MM.1S (cell line): ENCODE results near the gene SORT1.

Experiments used
- DNase-seq: peaks from one replicate; pipeline ENCODE4 v3.0.0-alpha.2; 2015
- H2AFZ ChIP-seq: fragments of 300-600 bp; sonication (generic); 2 replicates; pipeline ENCODE4 v1.6.0; 2016; ENCODE audit warnings: antibody characterized with exemption, low read length
- H3F3A ChIP-seq: fragments of 300-600 bp; sonication (generic); 2 replicates; pipeline ENCODE4 v1.6.1; 2016; ENCODE audit warnings: mild to moderate bottlenecking, antibody characterized with exemption, low read length, moderate library complexity, mixed read lengths; ENCODE audit not compliant: insufficient read depth
- H3K27ac ChIP-seq: fragments of 300-600 bp; sonication (generic); 2 replicates; pipeline ENCODE4 v1.5.1; 2016; ENCODE audit warnings: mild to moderate bottlenecking, low read length
- H3K27me3 ChIP-seq: fragments of 300-600 bp; sonication (generic); replicated peaks from 2 replicates; pipeline ENCODE4 v1.6.0; 2016; ENCODE audit warnings: low read length; ENCODE audit not compliant: insufficient read depth
- H3K36me3 ChIP-seq: fragments of 300-600 bp; sonication (generic); replicated peaks from 2 replicates; pipeline ENCODE4 v1.6.1; 2016; ENCODE audit warnings: mild to moderate bottlenecking, low read length, mixed read lengths; ENCODE audit not compliant: insufficient read depth
- H3K4me1 ChIP-seq: fragments of 300-600 bp; sonication (generic); 2 replicates; pipeline ENCODE4 v1.6.1; 2016; ENCODE audit warnings: low read length, mixed read lengths
- H3K4me2 ChIP-seq: fragments of 300-600 bp; sonication (generic); 2 replicates; pipeline ENCODE4 v1.6.0; 2016; ENCODE audit warnings: low read depth, low read length
- H3K4me3 ChIP-seq: fragments of 300-600 bp; sonication (generic); 2 replicates; pipeline ENCODE4 v1.5.1; 2016; ENCODE audit warnings: low read length, mixed read lengths
- H3K79me2 ChIP-seq: fragments of 300-600 bp; sonication (generic); 2 replicates; pipeline ENCODE4 v1.6.1; 2016; ENCODE audit warnings: mixed run types, low read length, mixed read lengths
- H3K9ac ChIP-seq: fragments of 300-600 bp; sonication (generic); 2 replicates; pipeline ENCODE4 v1.6.1; 2016; ENCODE audit warnings: low read length, mixed read lengths
- H3K9me2 ChIP-seq: fragments of 300-600 bp; sonication (generic); replicated peaks from 2 replicates; pipeline ENCODE4 v1.6.1; 2016; ENCODE audit warnings: mild to moderate bottlenecking, low read length, mixed read lengths; ENCODE audit not compliant: insufficient read depth
- H3K9me3 ChIP-seq: fragments of 300-600 bp; sonication (generic); replicated peaks from 2 replicates; pipeline ENCODE4 v1.6.1; 2016; ENCODE audit warnings: mild to moderate bottlenecking, low read length, mixed read lengths; ENCODE audit not compliant: insufficient read depth
- H4K20me1 ChIP-seq: fragments of 300-600 bp; sonication (generic); 2 replicates; pipeline ENCODE4 v1.6.1; 2016; ENCODE audit warnings: mild to moderate bottlenecking, low read length, moderate library complexity, mixed read lengths; ENCODE audit not compliant: insufficient read depth
- EZH2 ChIP-seq: fragments of 300-600 bp; sonication (generic); optimal IDR thresholded peaks from 2 replicates; pipeline ENCODE3; 2017; ENCODE audit warnings: low read depth, mild to moderate bottlenecking, antibody characterized with exemption, low read length, mixed read lengths
- EZH2phosphoT487 ChIP-seq: fragments of 300-600 bp; sonication (generic); IDR thresholded peaks from 2 replicates; pipeline ENCODE4 v1.6.1; 2018; ENCODE audit warnings: antibody characterized with exemption, low read length
- TF ChIP-seq, protein P1 (sequence below): fragments of 300-600 bp; sonication (generic); IDR thresholded peaks from 2 replicates; pipeline ENCODE4 v1.5.1; 2016; ENCODE audit warnings: antibody characterized with exemption, low read length, mixed read lengths

Gene SORT1

DNA sequence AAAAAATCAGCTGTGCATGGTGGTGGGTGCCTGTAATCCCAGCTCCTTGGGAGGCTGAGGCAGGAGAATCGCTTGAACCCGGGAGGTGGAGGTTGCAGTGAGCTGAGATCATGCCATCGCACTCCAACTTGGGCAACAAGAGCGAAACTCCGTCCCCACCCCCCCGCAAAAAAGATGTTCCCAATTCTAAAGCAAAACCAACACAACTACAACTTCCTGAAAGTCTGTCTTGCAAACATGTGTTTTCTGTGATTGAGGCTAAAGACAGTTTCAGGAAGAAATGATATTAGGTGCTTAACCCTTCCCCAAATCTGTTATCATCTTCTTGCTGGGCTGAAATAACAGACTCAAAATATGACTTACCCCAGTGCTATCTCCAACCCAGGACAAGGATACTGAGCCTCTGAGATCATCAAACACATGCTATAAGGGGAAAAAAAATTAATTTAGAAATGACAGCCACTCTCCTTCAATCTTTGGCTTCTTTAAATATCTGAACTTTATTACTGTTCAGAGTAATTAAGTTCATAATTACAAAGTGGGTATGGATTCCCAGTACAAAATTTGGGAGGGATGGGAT is 28.5 kb downstream of the SORT1 start:
- no peak overlapping the region for H3K9ac ChIP-seq
- H3K4me2 ChIP-seq, result peak overlapping the region; percentile 41; the same call in 1 of the 2 replicates
- H3K79me2 ChIP-seq, result peaks cover 10% of the 10 kb centered on the region; the same call in 1 of the 2 replicates
- no peaks in the 10 kb centered on the region for H3K9me3 ChIP-seq
- H3K27ac ChIP-seq, result no peak overlapping the region; the same call in 1 of the 2 replicates
- no peaks in the 10 kb centered on the region for H3K9me2 ChIP-seq
- peaks cover 26% of the 10 kb centered on the region for H3K4me1 ChIP-seq
- DNase-seq, result peak; percentile 15
- H3F3A ChIP-seq, result peaks cover 14% of the 10 kb centered on the region
- H2AFZ ChIP-seq, result no peak overlapping the region
- no peak overlapping the region for H3K4me3 ChIP-seq
- no peaks in the 10 kb centered on the region for H3K27me3 ChIP-seq
- no peaks in the 10 kb centered on the region for H3K36me3 ChIP-seq
- no peaks in the 10 kb centered on the region for H4K20me1 ChIP-seq
- TF ChIP-seq EZH2 (no peak), EZH2phosphoT487 (no peak)
- TF ChIP-seq, protein P1, sequence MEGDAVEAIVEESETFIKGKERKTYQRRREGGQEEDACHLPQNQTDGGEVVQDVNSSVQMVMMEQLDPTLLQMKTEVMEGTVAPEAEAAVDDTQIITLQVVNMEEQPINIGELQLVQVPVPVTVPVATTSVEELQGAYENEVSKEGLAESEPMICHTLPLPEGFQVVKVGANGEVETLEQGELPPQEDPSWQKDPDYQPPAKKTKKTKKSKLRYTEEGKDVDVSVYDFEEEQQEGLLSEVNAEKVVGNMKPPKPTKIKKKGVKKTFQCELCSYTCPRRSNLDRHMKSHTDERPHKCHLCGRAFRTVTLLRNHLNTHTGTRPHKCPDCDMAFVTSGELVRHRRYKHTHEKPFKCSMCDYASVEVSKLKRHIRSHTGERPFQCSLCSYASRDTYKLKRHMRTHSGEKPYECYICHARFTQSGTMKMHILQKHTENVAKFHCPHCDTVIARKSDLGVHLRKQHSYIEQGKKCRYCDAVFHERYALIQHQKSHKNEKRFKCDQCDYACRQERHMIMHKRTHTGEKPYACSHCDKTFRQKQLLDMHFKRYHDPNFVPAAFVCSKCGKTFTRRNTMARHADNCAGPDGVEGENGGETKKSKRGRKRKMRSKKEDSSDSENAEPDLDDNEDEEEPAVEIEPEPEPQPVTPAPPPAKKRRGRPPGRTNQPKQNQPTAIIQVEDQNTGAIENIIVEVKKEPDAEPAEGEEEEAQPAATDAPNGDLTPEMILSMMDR, result no peak

DNA sequence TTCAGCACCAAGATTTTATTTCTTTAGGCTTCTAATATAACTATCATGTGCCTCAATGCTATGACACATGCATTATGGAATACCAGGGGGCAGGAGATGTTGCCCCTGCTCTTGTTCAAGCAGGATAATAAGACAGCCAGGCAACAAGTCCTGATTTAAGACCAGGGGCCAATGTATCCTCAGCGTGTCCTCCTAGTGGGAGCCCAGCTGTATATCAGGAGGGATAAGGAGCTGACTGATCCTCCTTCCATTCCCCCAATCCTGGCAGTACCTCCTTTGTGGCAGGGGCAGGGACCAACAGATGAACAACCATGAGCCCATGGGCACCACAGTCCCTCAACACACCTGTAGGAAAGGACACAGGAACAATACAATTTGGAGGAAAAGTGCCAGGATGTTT is 29.3 kb downstream of the SORT1 start:
- Histone ChIP-seq H3K27ac (no peak overlapping the region), H2AFZ (no peak overlapping the region), H3K27me3 (no peaks in the 10 kb centered on the region), H4K20me1 (no peaks in the 10 kb centered on the region), H3K79me2 (peaks cover 6% of the 10 kb centered on the region; the same call in 1 of the 2 replicates), H3K4me1 (peaks cover 26% of the 10 kb centered on the region), H3K4me2 (peak overlapping the region; percentile 41; the same call in 1 of the 2 replicates), H3K36me3 (no peaks in the 10 kb centered on the region), H3K9me3 (no peaks in the 10 kb centered on the region), H3K9ac (no peak overlapping the region), H3K9me2 (no peaks in the 10 kb centered on the region), H3F3A (peaks cover 14% of the 10 kb centered on the region), H3K4me3 (no peak overlapping the region)
- DNase-seq, result no peak
- TF ChIP-seq EZH2 (no peak), EZH2phosphoT487 (no peak)
- TF ChIP-seq, protein P1, result no peak

DNA sequence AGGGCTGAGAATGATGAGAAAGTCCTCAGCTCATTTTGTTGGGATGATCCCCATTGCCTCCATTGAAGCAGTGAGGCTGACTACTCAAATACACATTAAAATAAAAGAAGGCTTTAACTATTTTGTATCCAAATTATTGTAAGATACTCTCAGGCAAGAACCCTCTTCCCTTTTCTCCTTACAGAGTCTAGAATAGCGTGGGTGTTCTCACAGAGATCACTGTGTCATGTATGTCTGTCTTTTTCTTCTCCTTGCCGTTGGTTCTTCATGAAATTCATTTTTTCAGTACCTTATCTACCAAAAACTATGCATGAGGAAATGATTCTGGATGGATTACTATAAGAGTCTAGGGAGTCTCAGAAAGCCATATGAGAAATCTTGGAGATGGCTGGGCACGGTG is 30.1 kb downstream of the SORT1 start:
- TF ChIP-seq, protein P1, result no peak
- no peak for TF ChIP-seq EZH2phosphoT487
- TF ChIP-seq EZH2, result no peak
- Histone ChIP-seq H3K4me3 (no peak overlapping the region), H3K27ac (no peak overlapping the region), H3K4me2 (no peak overlapping the region), H2AFZ (no peak overlapping the region), H3K27me3 (no peaks in the 10 kb centered on the region), H3K79me2 (no peaks in the 10 kb centered on the region), H3K4me1 (peaks cover 26% of the 10 kb centered on the region), H3K9me3 (no peaks in the 10 kb centered on the region), H3F3A (peaks cover 14% of the 10 kb centered on the region), H3K9me2 (no peaks in the 10 kb centered on the region), H3K9ac (no peak overlapping the region), H4K20me1 (no peaks in the 10 kb centered on the region), H3K36me3 (no peaks in the 10 kb centered on the region)
- no peak for DNase-seq
